HG02763 (cell line): ENCODE measurements around the gene TMEM74B.
"Not testable (repeated sequence)": the region's sequence is repeated elsewhere in the genome, so short reads cannot be mapped to it uniquely, and the experiment has no call there.

ENCODE experiments used
- ATAC-seq: cut with Tn5 transposase; IDR thresholded peaks from one replicate; pipeline ENCODE4 v1.9.1; 2021; ENCODE audit warnings: mild to moderate bottlenecking, moderate library complexity; ENCODE audit not compliant: unreplicated experiment

Gene TMEM74B

GRCh38 chr20:1149812-1150211, 35.0 kb downstream of the TMEM74B start:
- not testable (repeated sequence) for ATAC-seq

- no peak for ATAC-seq
Measured at GRCh38 chr20:1146957-1147356, 37.8 kb downstream of the TMEM74B start.

- no peak for ATAC-seq
Measured at GRCh38 chr20:1144401-1145172, 40.2 kb downstream of the TMEM74B start.

GRCh38 chr20:1137236-1137635, 47.5 kb downstream of the TMEM74B start:
- no peak for ATAC-seq

- ATAC-seq = no peak
Measured at GRCh38 chr20:1134836-1135235, 49.9 kb downstream of the TMEM74B start.

GRCh38 chr20:1134355-1134754, 50.4 kb downstream of the TMEM74B start:
- ATAC-seq = no peak

GRCh38 chr20:1131354-1131753, 53.4 kb downstream of the TMEM74B start:
- no peak for ATAC-seq

- no peak for ATAC-seq
Measured at GRCh38 chr20:1130847-1131246, 53.9 kb downstream of the TMEM74B start.
